Activated CD8-positive, alpha-beta T cell treated with anti-CD3 and anti-CD28 coated beads for 36 hours (primary cell): ENCODE data around the gene UBXN11. TPM values are rescaled to one million over a fixed set of nuclear protein-coding genes. Genes with fewer than 3 reads are reported as not detected.
"Not testable (repeated sequence)": the region's sequence is repeated elsewhere in the genome, so short reads cannot be mapped to it uniquely, and the experiment has no call there.

Source experiments
- ATAC-seq: fragments of 200-7000 bp; cut with Tn5 transposase; one replicate; pipeline ENCODE4 v1.10.0; 2021; ENCODE audit warnings: mild to moderate bottlenecking, moderate library complexity
- CTCF ChIA-PET: fragments of 350-600 bp; sonication (Branson Sonifier 250); formaldehyde crosslinking; loops from one replicate; lab custom pipeline; 2021; ENCODE audit warnings: antibody characterized with exemption; lab: Charles Lee
- POLR2A ChIA-PET: fragments of 350-600 bp; sonication (Branson Sonifier 250); formaldehyde crosslinking; loops from one replicate; lab custom pipeline; 2021; ENCODE audit warnings: antibody characterized with exemption; lab: Charles Lee
- DNase-seq: peaks from one replicate; pipeline ENCODE4 v3.0.0-alpha.2; 2020
- H3K27ac Mint-ChIP-seq: one replicate; pipeline ENCODE4 v1.8.0; 2021; ENCODE audit warnings: mild to moderate bottlenecking, mixed read lengths
- H3K27me3 Mint-ChIP-seq: one replicate; pipeline ENCODE4 v1.8.0; 2021; ENCODE audit warnings: mixed read lengths
- H3K36me3 Mint-ChIP-seq: one replicate; pipeline ENCODE4 v1.8.0; 2021; ENCODE audit warnings: low read depth, mixed read lengths
- H3K4me1 Mint-ChIP-seq: one replicate; pipeline ENCODE4 v1.8.0; 2021; ENCODE audit warnings: low read depth, mixed read lengths
- H3K4me3 Mint-ChIP-seq: one replicate; pipeline ENCODE4 v1.8.0; 2021; ENCODE audit warnings: mild to moderate bottlenecking, moderate library complexity, mixed read lengths
- H3K9me3 Mint-ChIP-seq: one replicate; pipeline ENCODE4 v1.8.0; 2021; ENCODE audit warnings: mixed read lengths
- intact Hi-C: fragments of 100-400 bp; cut with micrococcal nuclease; formaldehyde crosslinking; loops from one replicate; pipeline ENCODE4 v1.10.0; 2022
- total RNA-seq, 2 experiments: library from RNA; stranded (reverse); gene quantifications; one replicate each; pipeline ENCODE4 v1.2.3, GENCODE V29; 2021
- TF ChIP-seq, protein P1 (sequence below): fragments of 200-600 bp; IDR thresholded peaks from one replicate; pipeline ENCODE4 v1.8.0; 2022; ENCODE audit warnings: antibody characterized with exemption, mild to moderate bottlenecking

Gene UBXN11
- total RNA-seq, 2 experiments from 2014 or later = 24.9 to 26.0 TPM

DNA sequence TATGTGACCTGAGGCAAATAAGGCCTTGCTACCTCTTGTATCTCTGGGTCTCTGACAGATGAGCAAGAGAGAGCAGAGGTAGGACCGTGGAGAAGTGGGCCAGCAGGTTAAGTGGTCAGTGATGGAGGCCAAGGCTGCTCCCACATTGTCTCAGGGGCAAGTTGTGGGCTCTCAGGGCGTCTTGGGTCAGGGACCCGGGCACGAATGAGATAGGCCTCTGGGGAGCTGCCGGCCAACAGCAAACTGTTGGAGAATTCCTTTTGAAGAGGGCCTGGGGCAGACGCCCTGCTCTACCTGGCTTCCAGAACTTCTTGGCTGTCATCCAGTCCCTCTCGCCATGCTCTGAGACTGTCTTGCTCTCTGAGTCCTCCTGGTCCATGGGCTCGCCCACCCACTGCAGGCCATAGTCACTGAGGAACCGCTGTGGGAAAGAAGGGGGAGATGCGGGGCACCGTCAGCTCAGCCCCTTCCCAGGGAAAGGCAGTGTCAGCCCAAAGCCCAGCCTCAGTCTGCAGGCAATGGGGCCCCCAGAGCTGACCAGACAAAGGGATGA is 12.4 kb downstream of the UBXN11 start:
- Mint-ChIP-seq H3K4me3 (no peak overlapping the region), H3K27me3 (no peaks in the 10 kb centered on the region), H3K4me1 (peaks cover 34% of the 10 kb centered on the region), H3K9me3 (no peaks in the 10 kb centered on the region), H3K36me3 (peaks cover 13% of the 10 kb centered on the region), H3K27ac (no peak overlapping the region)
- ATAC-seq = no peak
- CTCF ChIA-PET = no interaction called here
- intact Hi-C loops = no loop called here
- DNase-seq = no peak
- TF ChIP-seq, protein P1, sequence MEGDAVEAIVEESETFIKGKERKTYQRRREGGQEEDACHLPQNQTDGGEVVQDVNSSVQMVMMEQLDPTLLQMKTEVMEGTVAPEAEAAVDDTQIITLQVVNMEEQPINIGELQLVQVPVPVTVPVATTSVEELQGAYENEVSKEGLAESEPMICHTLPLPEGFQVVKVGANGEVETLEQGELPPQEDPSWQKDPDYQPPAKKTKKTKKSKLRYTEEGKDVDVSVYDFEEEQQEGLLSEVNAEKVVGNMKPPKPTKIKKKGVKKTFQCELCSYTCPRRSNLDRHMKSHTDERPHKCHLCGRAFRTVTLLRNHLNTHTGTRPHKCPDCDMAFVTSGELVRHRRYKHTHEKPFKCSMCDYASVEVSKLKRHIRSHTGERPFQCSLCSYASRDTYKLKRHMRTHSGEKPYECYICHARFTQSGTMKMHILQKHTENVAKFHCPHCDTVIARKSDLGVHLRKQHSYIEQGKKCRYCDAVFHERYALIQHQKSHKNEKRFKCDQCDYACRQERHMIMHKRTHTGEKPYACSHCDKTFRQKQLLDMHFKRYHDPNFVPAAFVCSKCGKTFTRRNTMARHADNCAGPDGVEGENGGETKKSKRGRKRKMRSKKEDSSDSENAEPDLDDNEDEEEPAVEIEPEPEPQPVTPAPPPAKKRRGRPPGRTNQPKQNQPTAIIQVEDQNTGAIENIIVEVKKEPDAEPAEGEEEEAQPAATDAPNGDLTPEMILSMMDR = no peak
- POLR2A ChIA-PET = interaction anchor here (1.3 to 1.7 kb wide), 2 partner anchors 14 to 24 kb away, joined by 4 read pairs; partner anchors contain the start of genes CD52 and SH3BGRL3

DNA sequence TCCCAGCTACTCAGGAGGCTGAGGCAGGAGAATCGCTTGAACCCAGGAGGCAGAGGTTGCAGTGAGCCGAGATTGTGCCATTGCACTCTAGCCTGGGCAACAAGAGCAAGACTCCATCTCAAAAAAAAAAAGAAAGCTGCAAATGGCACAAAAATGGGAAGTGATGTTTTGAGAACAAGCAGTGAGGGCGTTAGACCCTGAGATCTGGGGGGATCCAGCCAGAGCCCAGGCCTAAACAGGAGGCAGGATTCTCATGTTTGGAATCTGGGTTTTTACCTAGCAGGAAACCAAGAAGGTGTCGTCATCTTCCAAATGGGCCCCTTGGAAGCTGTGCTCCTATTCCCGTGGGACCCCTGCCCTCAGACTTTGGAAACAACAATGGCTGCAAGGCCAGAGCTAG is 13.7 kb downstream of the UBXN11 start:
- POLR2A ChIA-PET = interaction anchor here (1.6 to 19.5 kb wide), 3 partner anchors 6 to 25 kb away, joined by 5 to 284 read pairs (median 44); partner anchors contain the start of genes CD52 and UBXN11

DNA sequence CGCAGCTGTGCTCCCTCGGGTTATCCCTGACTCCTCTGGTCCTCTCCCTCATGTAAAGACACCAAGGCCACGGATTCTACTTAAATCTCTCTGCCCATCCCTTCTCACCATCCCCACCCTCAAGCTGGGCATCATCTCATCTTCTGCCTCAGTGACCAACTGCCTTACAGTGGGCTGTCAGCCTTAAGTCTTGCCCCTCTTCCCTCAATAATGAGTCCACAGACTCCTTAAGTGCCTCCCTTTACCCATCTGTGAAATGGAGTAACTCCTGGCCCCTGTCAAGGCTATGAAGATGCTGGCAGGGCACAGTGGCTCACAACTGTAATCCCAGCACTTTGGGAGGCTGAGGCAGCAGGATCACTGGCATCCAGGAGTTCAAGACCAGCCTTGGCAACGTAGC is 14.5 kb downstream of the UBXN11 start:
- peak overlapping the region; percentile 98 for H3K27ac Mint-ChIP-seq

More for the DNA sequence above, 13.7 kb downstream of the UBXN11 start:
- ATAC-seq, H3K4me3 Mint-ChIP-seq, DNase-seq, intact Hi-C loops, H3K9me3 Mint-ChIP-seq, H3K27me3 Mint-ChIP-seq: not testable (repeated sequence)
- Mint-ChIP-seq H3K36me3 (peaks cover 13% of the 10 kb centered on the region), H3K4me1 (peaks cover 47% of the 10 kb centered on the region), H3K27ac (peak overlapping the region; percentile 52)
- CTCF ChIA-PET = interaction anchor here (1.0 to 10.4 kb wide), 3 partner anchors 17 to 124 kb away, joined by 3 to 227 read pairs (median 10); partner anchors contain the start of gene CD52

DNA sequence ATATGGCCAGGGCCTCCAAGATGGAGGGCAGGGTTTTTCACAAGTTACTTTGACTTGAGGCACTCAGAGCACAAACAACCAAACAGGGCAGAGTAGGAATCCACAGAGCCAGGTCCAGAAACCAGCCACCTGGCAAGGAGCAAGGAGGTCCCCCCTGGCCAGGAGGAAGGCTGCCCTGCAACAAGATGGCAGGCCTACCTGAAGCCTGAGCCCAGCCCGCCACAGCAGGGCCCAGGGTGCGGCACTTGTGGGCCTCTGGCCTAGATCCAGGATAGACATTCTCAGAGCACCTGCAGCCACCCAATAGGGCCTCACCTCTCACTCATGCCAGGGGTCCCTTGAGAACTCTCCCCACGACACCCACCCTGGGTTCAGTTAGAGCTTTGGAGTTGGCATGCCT is 15.0 kb downstream of the UBXN11 start:
- POLR2A ChIA-PET = interaction anchor here (0.7 to 19.5 kb wide), 5 partner anchors 8 to 27 kb away, joined by 3 to 284 read pairs (median 5); partner anchors contain the start of genes CD52, SH3BGRL3 and UBXN11
- Mint-ChIP-seq H3K9me3 (no peaks in the 10 kb centered on the region), H3K27ac (peak overlapping the region; percentile 98), H3K27me3 (no peaks in the 10 kb centered on the region), H3K36me3 (peaks cover 13% of the 10 kb centered on the region), H3K4me1 (peaks cover 58% of the 10 kb centered on the region), H3K4me3 (no peak overlapping the region)
- TF ChIP-seq, protein P1 = no peak
- intact Hi-C loops = no loop called here
- CTCF ChIA-PET = interaction anchor here (1.2 to 10.4 kb wide), 4 partner anchors 16 to 126 kb away, joined by 3 to 227 read pairs (median 7); partner anchors contain the start of genes CD52 and UBXN11
- DNase-seq (no peak), ATAC-seq (no peak)

More for the DNA sequence above, 14.5 kb downstream of the UBXN11 start:
- intact Hi-C loops = no loop called here
- Mint-ChIP-seq H3K4me1 (peaks cover 55% of the 10 kb centered on the region), H3K9me3 (no peaks in the 10 kb centered on the region), H3K36me3 (peaks cover 13% of the 10 kb centered on the region), H3K4me3 (no peak overlapping the region), H3K27me3 (no peaks in the 10 kb centered on the region)
- ChIA-PET POLR2A (interaction anchor here (1.5 to 19.5 kb wide), 4 partner anchors 7 to 26 kb away, joined by 3 to 284 read pairs (median 24); partner anchors contain the start of genes CD52, SH3BGRL3 and UBXN11), CTCF (interaction anchor here (1.0 to 10.4 kb wide), 3 partner anchors 16 to 125 kb away, joined by 3 to 227 read pairs (median 10); partner anchors contain the start of gene CD52)
- TF ChIP-seq, protein P1 = no peak
- no peak for DNase-seq
- no peak for ATAC-seq

DNA sequence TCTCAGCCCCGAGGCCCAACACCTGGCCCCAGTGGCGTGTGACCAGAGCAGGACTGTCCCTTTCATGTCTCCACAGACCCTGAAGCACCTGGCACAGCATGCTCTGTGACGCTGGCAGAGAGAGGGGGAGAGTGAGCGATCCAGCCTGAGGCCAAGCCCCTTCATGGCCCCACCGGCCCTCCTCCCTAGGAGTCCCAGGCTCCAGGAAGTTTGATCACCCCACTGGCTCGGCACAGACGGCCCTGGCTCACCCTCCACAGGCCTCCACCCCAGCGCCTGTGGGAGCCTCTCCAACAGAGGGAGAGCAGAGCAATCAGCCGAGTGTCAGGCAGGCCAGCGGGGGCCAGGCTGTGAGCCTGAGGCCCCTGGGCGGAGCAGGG is 15.6 kb downstream of the UBXN11 start:
- ChIA-PET POLR2A (interaction anchor here (0.7 to 19.5 kb wide), 5 partner anchors 8 to 27 kb away, joined by 3 to 284 read pairs (median 44); partner anchors contain the start of genes CD52, SH3BGRL3 and UBXN11), CTCF (interaction anchor here (1.2 to 10.4 kb wide), 8 partner anchors 15 to 126 kb away, joined by 3 to 227 read pairs (median 8); partner anchors contain the start of genes CD52, CEP85, UBXN11 and ZNF593)
- peak overlapping the region; percentile 98 for H3K27ac Mint-ChIP-seq
- H3K4me3 Mint-ChIP-seq = no peak overlapping the region
- H3K9me3 Mint-ChIP-seq = no peaks in the 10 kb centered on the region
- intact Hi-C loops = no loop called here
- H3K27me3 Mint-ChIP-seq = no peaks in the 10 kb centered on the region
- H3K4me1 Mint-ChIP-seq = peaks cover 64% of the 10 kb centered on the region
- H3K36me3 Mint-ChIP-seq = peaks cover 16% of the 10 kb centered on the region
- no peak for ATAC-seq
- TF ChIP-seq, protein P1 = no peak
- no peak for DNase-seq
